ENCODE results near the gene NAGLU. TPM values are rescaled to one million over a fixed set of nuclear protein-coding genes. Genes with fewer than 3 reads are reported as not detected.

NAGLU gene
- total RNA-seq, 5 donors from 2014 or later (not counting 1 experiment from before 2014, with no cell fraction given) = 13.2 to 35.1 (median 28.8) TPM

- Mint-ChIP-seq H3K9me3 (no peaks in the 10 kb centered on the region), H3K4me1 (peaks cover 5% of the 10 kb centered on the region in 3 donors), H3K27me3 (no peaks in the 10 kb centered on the region), H3K27ac (no peak overlapping the region), H3K4me3 (no peak overlapping the region), H3K36me3 (peaks cover 16% of the 10 kb centered on the region)
- H3K9me3 ChIP-seq = no peaks in the 10 kb centered on the region
- peaks cover 2 to 6% of the 10 kb centered on the region in 2 experiments for H3K4me1 ChIP-seq (ENCODE audit: control insufficient read depth in 1 of 2, extremely low read depth in 1 of 2, insufficient read depth in 2 of 2, low read length in 2 of 2)
- ATAC-seq (replicated peaks in 1 of 4) (no peak), DNase-seq (no peak)
- no peak overlapping the region for H3K27ac ChIP-seq (ENCODE audit: low read length)
- no peak overlapping the region for H3K4me3 ChIP-seq (ENCODE audit: control insufficient read depth in 1 of 2, extremely low read depth in 1 of 2, low read length in 1 of 2)
- H3K27me3 ChIP-seq (replicated peaks in 1 of 2; ENCODE audit: control insufficient read depth in 2 of 2, extremely low read depth in 1 of 2, insufficient read depth in 2 of 2, low read length in 1 of 2) = peaks cover 0 to 18% of the 10 kb centered on the region in 2 experiments
- POLR2A ChIA-PET = interaction anchor here in 1 of 2 donors (0.6 kb wide), 1 partner anchor 86 kb away, joined by 5 read pairs; no protein-coding TSS in a partner anchor
- CTCF ChIA-PET = interaction anchor here in 1 of 2 donors (0.9 to 1.7 kb wide), 2 partner anchors 44 to 198 kb away, joined by 4 to 5 read pairs; no protein-coding TSS in a partner anchor
- H3K36me3 ChIP-seq (ENCODE audit: control insufficient read depth in 2 of 2, extremely low read depth in 1 of 2, insufficient read depth in 1 of 2, low read length in 1 of 2) = peaks cover 0 to 7% of the 10 kb centered on the region in 2 donors
- 94% methylated on average over 2 of the region's 6 CpGs for WGBS (ENCODE audit: insufficient coverage)
These were observed 17.1 kb upstream of the NAGLU start for GRCh38 chr17:42518755-42519545.

- ChIA-PET CTCF (interaction anchor here (0.9 to 2.0 kb wide), 5 partner anchors 10 to 199 kb away, joined by 3 to 7 read pairs (median 4); no protein-coding TSS in a partner anchor), POLR2A (interaction anchor here (0.6 to 0.7 kb wide), 3 partner anchors 55 to 85 kb away, joined by 5 to 8 read pairs (median 5); no protein-coding TSS in a partner anchor)
- H3K4me1 ChIP-seq (ENCODE audit: control insufficient read depth in 1 of 2, extremely low read depth in 1 of 2, insufficient read depth in 2 of 2, low read length in 2 of 2) = peaks cover 2 to 13% of the 10 kb centered on the region in 2 experiments
- no peaks in the 10 kb centered on the region for H3K9me3 ChIP-seq
- peaks cover 0 to under 1% of the 10 kb centered on the region in 2 donors for H3K36me3 ChIP-seq (ENCODE audit: control insufficient read depth in 2 of 2, extremely low read depth in 1 of 2, insufficient read depth in 1 of 2, low read length in 1 of 2)
- H3K27ac Mint-ChIP-seq = no peak overlapping the region
- peaks cover 16% of the 10 kb centered on the region for H3K36me3 Mint-ChIP-seq
- H3K27ac ChIP-seq (ENCODE audit: low read length) = no peak overlapping the region
- DNase-seq = no peak
- 93% methylated on average over 6 of the region's 12 CpGs for WGBS (ENCODE audit: insufficient coverage)
- H3K4me3 ChIP-seq (ENCODE audit: control insufficient read depth in 1 of 2, extremely low read depth in 1 of 2, low read length in 1 of 2) = no peak overlapping the region
- H3K4me1 Mint-ChIP-seq = peaks cover 5 to 6% (median 6%) of the 10 kb centered on the region in 3 donors
- H3K9me3 Mint-ChIP-seq = no peaks in the 10 kb centered on the region
- no peak overlapping the region for H3K4me3 Mint-ChIP-seq
- H3K27me3 ChIP-seq (replicated peaks in 1 of 2; ENCODE audit: control insufficient read depth in 2 of 2, extremely low read depth in 1 of 2, insufficient read depth in 2 of 2, low read length in 1 of 2) = peaks cover 0 to 18% of the 10 kb centered on the region in 2 experiments
- H3K27me3 Mint-ChIP-seq = no peaks in the 10 kb centered on the region
- no peak for ATAC-seq (replicated peaks in 1 of 4)
These were observed 16.2 kb upstream of the NAGLU start for GRCh38 chr17:42519546-42520491.

GRCh38 chr17:42520540-42520951 lies 15.5 kb upstream of the NAGLU start:
- Histone ChIP-seq H3K27ac (ENCODE audit: low read length) (no peak overlapping the region), H3K27me3 (replicated peaks in 1 of 2; ENCODE audit: control insufficient read depth in 2 of 2, extremely low read depth in 1 of 2, insufficient read depth in 2 of 2, low read length in 1 of 2) (peaks cover 0 to 18% of the 10 kb centered on the region in 2 experiments)
- CTCF ChIA-PET = interaction anchor here (0.7 to 2.0 kb wide), 4 partner anchors 10 to 84 kb away, joined by 3 to 7 read pairs (median 4); no protein-coding TSS in a partner anchor

GRCh38 chr17:42521036-42521435 lies 15.0 kb upstream of the NAGLU start:
- H3K9me3 ChIP-seq = no peaks in the 10 kb centered on the region
- Mint-ChIP-seq H3K4me1 (peaks cover 5 to 6% (median 6%) of the 10 kb centered on the region in 3 donors), H3K36me3 (peaks cover 16% of the 10 kb centered on the region), H3K27me3 (no peaks in the 10 kb centered on the region), H3K4me3 (no peak overlapping the region), H3K9me3 (no peaks in the 10 kb centered on the region), H3K27ac (no peak overlapping the region)
- no CpG with 5 or more reads among the region's 8 CpGs for WGBS (ENCODE audit: insufficient coverage)
- H3K4me1 ChIP-seq (ENCODE audit: control insufficient read depth in 1 of 2, extremely low read depth in 1 of 2, insufficient read depth in 2 of 2, low read length in 2 of 2) = peaks cover 2 to 13% of the 10 kb centered on the region in 2 experiments
- no peak overlapping the region for H3K27ac ChIP-seq (ENCODE audit: low read length)
- ATAC-seq (replicated peaks in 1 of 4) (no peak), DNase-seq (no peak)
- ChIA-PET CTCF (interaction anchor here (0.7 to 2.0 kb wide), 3 partner anchors 9 to 84 kb away, joined by 4 to 7 read pairs (median 4); no protein-coding TSS in a partner anchor), POLR2A (interaction anchor here in 1 of 2 donors (0.7 kb wide), 1 partner anchor 56 kb away, joined by 5 read pairs; no protein-coding TSS in a partner anchor)
- peaks cover 0 to 19% of the 10 kb centered on the region in 2 experiments for H3K27me3 ChIP-seq (replicated peaks in 1 of 2; ENCODE audit: control insufficient read depth in 2 of 2, extremely low read depth in 1 of 2, insufficient read depth in 2 of 2, low read length in 1 of 2)
- no peaks in the 10 kb centered on the region for H3K36me3 ChIP-seq (ENCODE audit: control insufficient read depth in 2 of 2, extremely low read depth in 1 of 2, insufficient read depth in 1 of 2, low read length in 1 of 2)
- H3K4me3 ChIP-seq (ENCODE audit: control insufficient read depth in 1 of 2, extremely low read depth in 1 of 2, low read length in 1 of 2) = no peak overlapping the region

More at GRCh38 chr17:42520540-42520951, 15.5 kb upstream of the NAGLU start:
- Histone ChIP-seq H3K9me3 (no peaks in the 10 kb centered on the region), H3K4me1 (ENCODE audit: control insufficient read depth in 1 of 2, extremely low read depth in 1 of 2, insufficient read depth in 2 of 2, low read length in 2 of 2) (peaks cover 2 to 13% of the 10 kb centered on the region in 2 experiments), H3K4me3 (ENCODE audit: control insufficient read depth in 1 of 2, extremely low read depth in 1 of 2, low read length in 1 of 2) (no peak overlapping the region), H3K36me3 (ENCODE audit: control insufficient read depth in 2 of 2, extremely low read depth in 1 of 2, insufficient read depth in 1 of 2, low read length in 1 of 2) (no peaks in the 10 kb centered on the region)
- Mint-ChIP-seq H3K4me3 (no peak overlapping the region), H3K36me3 (peaks cover 16% of the 10 kb centered on the region), H3K27me3 (no peaks in the 10 kb centered on the region), H3K4me1 (peaks cover 5 to 6% (median 6%) of the 10 kb centered on the region in 3 donors), H3K9me3 (no peaks in the 10 kb centered on the region), H3K27ac (no peak overlapping the region)
- DNase-seq (peak in 11 of 35 experiments; percentile 24 to 45 (median 30)), ATAC-seq (replicated peaks in 1 of 4) (no peak)
- POLR2A ChIA-PET = interaction anchor here in 1 of 2 donors (0.7 kb wide), 1 partner anchor 55 kb away, joined by 5 read pairs; no protein-coding TSS in a partner anchor
- 78% methylated on average over 6 of the region's 9 CpGs for WGBS (ENCODE audit: insufficient coverage)

GRCh38 chr17:42521666-42522262 lies 14.3 kb upstream of the NAGLU start:
- H3K9me3 ChIP-seq = no peaks in the 10 kb centered on the region
- Mint-ChIP-seq H3K9me3 (no peaks in the 10 kb centered on the region), H3K27ac (no peak overlapping the region), H3K4me1 (peaks cover 5 to 6% (median 6%) of the 10 kb centered on the region in 3 donors), H3K4me3 (no peak overlapping the region), H3K27me3 (no peaks in the 10 kb centered on the region), H3K36me3 (peaks cover 16% of the 10 kb centered on the region)
- POLR2A ChIA-PET = no interaction called here
- peaks cover 0 to 23% of the 10 kb centered on the region in 2 experiments for H3K27me3 ChIP-seq (replicated peaks in 1 of 2; ENCODE audit: control insufficient read depth in 2 of 2, extremely low read depth in 1 of 2, insufficient read depth in 2 of 2, low read length in 1 of 2)
- H3K27ac ChIP-seq (ENCODE audit: low read length) = no peak overlapping the region
- CTCF ChIA-PET = interaction anchor here in 1 of 2 donors (2.0 kb wide), 1 partner anchor 8 kb away, joined by 7 read pairs; no protein-coding TSS in a partner anchor
- no peak overlapping the region for H3K4me3 ChIP-seq (ENCODE audit: control insufficient read depth in 1 of 2, extremely low read depth in 1 of 2, low read length in 1 of 2)
- H3K36me3 ChIP-seq (ENCODE audit: control insufficient read depth in 2 of 2, extremely low read depth in 1 of 2, insufficient read depth in 1 of 2, low read length in 1 of 2) = no peaks in the 10 kb centered on the region
- H3K4me1 ChIP-seq (ENCODE audit: control insufficient read depth in 1 of 2, extremely low read depth in 1 of 2, insufficient read depth in 2 of 2, low read length in 2 of 2) = peaks cover 2 to 13% of the 10 kb centered on the region in 2 experiments
- ATAC-seq (replicated peaks in 1 of 4) (no peak), DNase-seq (no peak)
- 98% methylated on average over 9 of the region's 11 CpGs for WGBS (ENCODE audit: insufficient coverage)
